HFF-Myc (cell line): ENCODE results near the gene CYP4B1.
"Not testable (repeated sequence)": the region's sequence is repeated elsewhere in the genome, so short reads cannot be mapped to it uniquely, and the experiment has no call there.

Experiments used
- DNase-seq: peaks from one replicate; pipeline ENCODE4 v3.0.0-alpha.2; 2011; ENCODE audit warnings: low read depth; ENCODE audit errors: extremely low read depth
- H3K4me3 ChIP-seq: replicated peaks from 2 replicates; pipeline ENCODE4 v1.5.1; 2011; ENCODE audit warnings: low read depth, mild to moderate bottlenecking, control low read depth, low read length
- TF ChIP-seq, protein P1 (sequence below): IDR thresholded peaks from 2 replicates; pipeline ENCODE4 v1.5.1; 2012; ENCODE audit warnings: mild to moderate bottlenecking, low read depth, low read length, control low read depth; ENCODE audit errors: missing control alignments

CYP4B1 gene

DNA sequence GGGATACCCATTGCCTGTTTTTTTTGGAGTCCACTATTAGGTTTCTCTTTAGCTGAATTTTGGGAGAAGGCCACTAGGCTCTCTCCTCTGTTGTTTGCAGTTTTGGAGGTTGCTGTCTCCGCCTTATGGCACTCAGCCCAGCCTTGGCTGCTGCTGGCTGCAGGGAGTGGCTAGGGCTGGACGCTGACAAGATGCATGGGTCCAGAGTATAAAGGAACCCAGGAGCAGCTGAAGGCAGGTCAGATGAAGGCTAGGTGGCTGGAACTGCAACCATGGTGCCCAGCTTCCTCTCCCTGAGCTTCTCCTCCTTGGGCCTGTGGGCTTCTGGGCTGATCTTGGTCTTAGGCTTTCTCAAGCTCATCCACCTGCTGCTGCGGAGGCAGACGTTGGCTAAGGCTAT lies at the start of gene CYP4B1:
Gene CYP4B1, plus strand, starts transcription at position 237 of the 400 bp plus-strand sequence. Its CDS starts 36 bp downstream, at position 273.
- no peak within 1 kb of the TSS for H3K4me3 ChIP-seq
- no peak for DNase-seq
- TF ChIP-seq, protein P1, sequence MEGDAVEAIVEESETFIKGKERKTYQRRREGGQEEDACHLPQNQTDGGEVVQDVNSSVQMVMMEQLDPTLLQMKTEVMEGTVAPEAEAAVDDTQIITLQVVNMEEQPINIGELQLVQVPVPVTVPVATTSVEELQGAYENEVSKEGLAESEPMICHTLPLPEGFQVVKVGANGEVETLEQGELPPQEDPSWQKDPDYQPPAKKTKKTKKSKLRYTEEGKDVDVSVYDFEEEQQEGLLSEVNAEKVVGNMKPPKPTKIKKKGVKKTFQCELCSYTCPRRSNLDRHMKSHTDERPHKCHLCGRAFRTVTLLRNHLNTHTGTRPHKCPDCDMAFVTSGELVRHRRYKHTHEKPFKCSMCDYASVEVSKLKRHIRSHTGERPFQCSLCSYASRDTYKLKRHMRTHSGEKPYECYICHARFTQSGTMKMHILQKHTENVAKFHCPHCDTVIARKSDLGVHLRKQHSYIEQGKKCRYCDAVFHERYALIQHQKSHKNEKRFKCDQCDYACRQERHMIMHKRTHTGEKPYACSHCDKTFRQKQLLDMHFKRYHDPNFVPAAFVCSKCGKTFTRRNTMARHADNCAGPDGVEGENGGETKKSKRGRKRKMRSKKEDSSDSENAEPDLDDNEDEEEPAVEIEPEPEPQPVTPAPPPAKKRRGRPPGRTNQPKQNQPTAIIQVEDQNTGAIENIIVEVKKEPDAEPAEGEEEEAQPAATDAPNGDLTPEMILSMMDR = no peak

DNA sequence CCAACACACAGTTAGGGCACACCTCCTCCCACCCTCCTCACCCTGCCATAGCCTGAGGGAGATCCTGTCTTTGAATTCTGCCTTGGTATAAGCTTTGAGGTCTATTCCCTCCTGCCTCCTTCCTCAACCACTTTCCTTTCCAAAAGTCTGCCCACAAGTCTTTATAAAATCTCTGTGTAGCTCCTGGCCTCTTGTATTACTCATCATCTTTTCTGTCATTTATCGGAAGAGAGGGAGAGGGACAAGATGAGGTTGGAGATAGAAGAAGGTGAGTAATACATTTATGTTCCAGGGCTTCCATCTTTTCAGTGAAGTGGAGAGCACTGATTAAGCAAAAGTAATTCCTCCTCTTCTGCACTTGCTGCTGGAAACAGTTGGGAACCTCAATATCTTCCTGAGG lies 49.4 kb upstream of the CYP4B1 start:
- TF ChIP-seq, protein P1 = no peak
- DNase-seq = no peak

DNA sequence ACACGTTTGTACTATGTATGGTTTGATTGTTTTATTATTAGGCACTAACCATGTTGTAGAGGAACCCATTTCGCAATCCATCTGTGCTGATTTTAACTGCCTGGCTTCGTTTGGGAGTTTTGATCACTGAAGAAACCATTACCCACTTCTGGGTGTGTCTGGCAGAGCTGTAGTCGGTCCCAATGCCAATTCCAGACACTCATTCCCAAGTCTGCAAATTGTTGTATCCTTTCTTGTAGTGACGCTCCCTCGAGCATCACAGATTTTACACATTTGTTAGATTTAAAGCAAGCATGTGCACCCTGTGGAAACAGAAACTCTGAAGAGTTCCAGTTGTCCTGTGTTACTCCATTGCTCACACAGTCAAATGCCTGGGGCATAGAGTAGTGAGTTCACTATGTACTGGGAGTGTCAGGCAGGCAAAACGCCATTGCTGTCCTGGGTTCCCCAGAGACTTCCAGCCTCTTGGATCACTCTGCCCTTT lies 48.9 kb upstream of the CYP4B1 start:
- no peak for DNase-seq
- TF ChIP-seq, protein P1 = no peak
- H3K4me3 ChIP-seq = no peak overlapping the region

More for the DNA sequence above, 49.4 kb upstream of the CYP4B1 start:
- no peak overlapping the region for H3K4me3 ChIP-seq

DNA sequence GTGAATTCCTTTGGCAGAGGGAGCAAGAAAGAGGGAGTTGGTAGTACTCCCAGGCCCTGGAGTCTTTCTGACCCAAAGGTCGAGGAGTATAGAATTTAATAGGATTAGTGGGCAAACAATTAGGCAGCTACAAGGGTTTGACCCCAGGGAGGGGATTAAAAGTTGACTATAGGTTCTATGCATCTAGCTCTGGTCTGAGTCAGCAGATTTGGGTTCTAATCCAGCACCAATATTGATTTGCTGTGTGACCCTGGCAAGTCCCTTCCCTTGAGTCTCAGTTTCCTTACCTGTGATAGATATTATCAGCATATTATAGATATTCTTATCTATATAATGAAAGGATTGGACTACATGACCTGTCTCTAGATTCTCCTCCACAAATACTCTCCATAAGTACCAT lies 44.9 kb upstream of the CYP4B1 start:
- TF ChIP-seq, protein P1 = no peak
- no peak for DNase-seq

DNA sequence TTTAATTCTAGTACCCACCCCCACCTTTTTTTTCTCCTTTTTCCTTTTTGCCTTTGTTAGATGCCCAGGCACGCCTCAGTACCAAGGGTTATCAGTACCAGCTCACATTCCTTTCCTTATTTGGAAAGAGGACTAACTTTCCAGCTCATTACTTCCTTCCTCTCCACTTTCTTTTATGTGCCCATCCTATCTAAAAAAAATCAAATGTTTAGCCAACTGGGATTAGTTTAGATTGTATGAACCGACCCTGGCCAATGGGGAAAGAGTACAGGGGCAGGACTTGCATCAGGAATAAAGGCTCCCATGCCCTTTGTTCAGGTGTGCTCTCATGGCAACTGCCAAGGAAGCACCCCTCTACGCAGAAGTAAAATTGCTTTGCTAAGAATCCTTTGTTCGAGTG lies 44.1 kb upstream of the CYP4B1 start:
- not testable (repeated sequence) for DNase-seq, H3K4me3 ChIP-seq

More for the DNA sequence above, 44.9 kb upstream of the CYP4B1 start:
- H3K4me3 ChIP-seq = no peak overlapping the region

DNA sequence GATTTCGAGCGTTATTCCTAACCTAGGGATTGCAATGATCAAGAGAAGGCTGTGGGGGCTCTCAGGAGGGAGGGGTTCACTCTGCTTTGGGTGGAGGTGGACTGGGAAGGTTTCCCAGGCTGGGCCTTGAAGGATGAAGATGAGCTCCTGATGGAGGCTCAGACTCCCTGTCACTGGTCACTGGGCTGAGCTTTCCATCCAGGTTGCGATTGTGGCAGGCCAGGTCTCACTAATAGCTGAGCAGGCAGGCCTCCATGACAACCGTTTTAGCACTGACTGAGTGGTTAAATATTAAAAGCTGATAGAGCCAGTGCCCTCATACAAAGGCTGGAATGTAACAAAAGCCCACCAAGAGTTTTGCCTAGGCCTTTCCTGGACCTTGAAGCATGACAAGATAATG lies 43.7 kb upstream of the CYP4B1 start:
- H3K4me3 ChIP-seq = no peak overlapping the region
- TF ChIP-seq, protein P1 = no peak
- DNase-seq = no peak

DNA sequence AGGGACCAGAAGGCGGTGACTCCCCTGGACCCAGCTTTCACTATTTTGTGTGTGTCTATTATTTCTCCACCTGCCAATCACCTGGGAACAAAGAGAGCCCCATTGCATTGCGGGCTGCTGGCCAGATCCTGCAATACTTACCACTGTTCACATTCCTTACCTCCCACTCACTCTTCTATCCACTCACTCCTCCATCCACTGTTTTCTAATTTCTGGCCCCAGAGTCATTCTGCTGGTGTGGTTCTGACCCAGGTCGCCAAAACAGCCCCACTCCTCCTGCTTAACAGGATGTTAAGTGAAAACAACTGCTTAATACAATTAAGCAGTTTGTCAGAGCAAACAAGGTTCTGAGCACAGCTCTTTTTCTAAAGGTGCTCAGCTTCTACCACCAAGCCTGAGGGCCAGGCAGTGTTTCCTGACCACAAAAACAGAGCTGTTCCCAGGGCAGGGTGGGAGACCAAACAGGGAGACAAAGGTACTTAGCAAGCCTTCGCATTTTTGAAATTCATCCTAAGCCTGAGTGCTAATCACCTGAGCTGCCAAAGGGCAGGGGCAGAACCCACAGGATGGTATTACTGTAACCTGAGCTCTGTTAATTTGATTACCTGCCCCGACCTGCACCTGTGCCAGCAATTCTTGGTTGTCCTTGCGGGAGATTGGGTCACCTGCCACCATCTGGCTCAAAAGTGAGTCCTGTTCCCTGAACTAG lies 41.4 kb upstream of the CYP4B1 start:
- H3K4me3 ChIP-seq = no peak overlapping the region
- TF ChIP-seq, protein P1 = no peak
- no peak for DNase-seq
